Right renal cortex interstitium (tissue), 3 donors: ENCODE measurements around the gene GRPEL2. TPM values are rescaled to one million over a fixed set of nuclear protein-coding genes. Genes with fewer than 3 reads are reported as not detected.

Source experiments
- DNase-seq, 3 donors: peaks; one replicate each; pipeline ENCODE4 v3.0.0-alpha.2; 2013; ENCODE audit warnings: low read depth in 3 of 3, low spot score in 2 of 3
- polyA plus RNA-seq, 3 donors: library from polyadenylated mRNA; unstranded; fragments of 120-200 nt; gene quantifications; one replicate each; pipeline ENCODE4 v1.2.1, GENCODE V29; 2013; ENCODE audit not compliant: insufficient read length in 3 of 3

The GRPEL2 gene
- 10 to 100 TPM; 17.4 to 18.2 (median 18.1) TPM for polyA plus RNA-seq

DNA sequence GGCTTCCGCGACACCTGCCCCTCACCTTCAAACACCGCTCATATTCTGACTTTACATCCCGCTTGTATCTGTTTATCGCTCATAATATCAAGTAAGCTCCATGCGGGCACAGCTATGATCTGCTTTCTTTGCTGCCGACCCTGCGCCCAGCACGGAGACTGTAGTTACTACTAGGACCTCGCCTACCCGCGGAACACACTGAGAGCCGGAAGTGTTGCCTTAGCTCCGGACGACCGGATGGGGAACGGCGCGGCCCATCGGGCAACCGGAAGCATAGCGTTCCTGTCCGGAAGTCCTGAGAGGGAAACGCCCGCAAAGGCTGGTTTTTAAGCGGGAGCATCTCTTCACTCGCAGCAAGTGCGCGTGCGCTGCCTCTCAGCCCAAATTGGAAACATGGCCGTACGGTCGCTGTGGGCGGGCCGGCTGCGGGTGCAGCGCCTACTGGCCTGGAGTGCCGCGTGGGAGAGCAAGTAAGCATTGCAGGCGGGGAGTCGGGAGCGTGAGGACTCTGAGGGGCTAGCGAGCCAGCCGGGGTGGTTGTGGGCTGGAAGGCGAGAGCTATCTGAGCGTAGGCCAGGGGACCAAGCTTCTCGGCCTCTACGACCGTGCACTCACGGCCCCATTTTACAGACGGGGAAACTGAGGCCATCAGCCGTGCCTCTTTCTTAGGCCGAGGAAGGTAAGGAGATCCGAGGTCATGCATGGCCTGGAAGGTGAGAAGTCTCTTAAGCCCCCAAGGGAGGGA lies at the start of gene GRPEL2:
Gene GRPEL2, plus strand, starts transcription at position 353 of the 745 bp plus-strand sequence. Its CDS starts 41 bp downstream, at position 394.
- DNase-seq: peak; percentile 86 to 91 (median 90)

DNA sequence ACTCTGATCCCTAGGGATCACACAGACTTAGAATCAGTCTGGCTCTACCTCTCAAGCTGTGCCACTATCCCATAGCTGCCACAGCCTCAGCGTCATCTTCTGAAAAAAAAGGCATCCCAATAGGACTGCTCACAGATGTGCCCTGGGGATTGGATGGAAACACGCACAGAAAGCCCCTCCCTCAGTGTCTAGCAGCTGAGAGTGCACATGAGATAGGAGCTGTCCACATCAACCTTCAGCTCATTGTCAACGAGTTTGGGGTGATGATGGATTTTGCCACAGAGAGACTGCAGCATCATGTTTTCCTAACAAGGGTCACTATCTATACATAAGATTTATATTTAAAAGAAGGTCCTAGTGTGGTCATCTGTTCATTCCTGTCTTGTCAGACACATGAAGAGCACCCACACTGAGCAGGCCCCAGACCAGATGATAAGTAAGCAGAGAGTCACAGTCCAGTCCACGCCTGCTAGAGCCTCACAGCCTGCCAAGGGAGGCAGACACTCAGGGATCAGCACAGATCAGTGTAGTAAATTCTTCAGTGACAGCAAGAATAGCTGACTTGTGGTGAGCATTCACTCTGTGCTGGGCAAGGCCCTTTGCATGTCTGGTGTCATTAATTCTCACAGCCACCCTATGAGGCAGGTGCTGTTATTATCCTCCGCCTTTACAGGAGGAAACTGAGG lies 47.8 kb upstream of the GRPEL2 start:
- no peak for DNase-seq

- DNase-seq: no peak
Observed at GRCh38 chr5:149298163-149298562, 47.1 kb upstream of the GRPEL2 start.

GRCh38 chr5:149298842-149299404 lies 46.4 kb upstream of the GRPEL2 start:
- DNase-seq: no peak

GRCh38 chr5:149299451-149300054 lies 45.7 kb upstream of the GRPEL2 start:
- no peak for DNase-seq

DNA sequence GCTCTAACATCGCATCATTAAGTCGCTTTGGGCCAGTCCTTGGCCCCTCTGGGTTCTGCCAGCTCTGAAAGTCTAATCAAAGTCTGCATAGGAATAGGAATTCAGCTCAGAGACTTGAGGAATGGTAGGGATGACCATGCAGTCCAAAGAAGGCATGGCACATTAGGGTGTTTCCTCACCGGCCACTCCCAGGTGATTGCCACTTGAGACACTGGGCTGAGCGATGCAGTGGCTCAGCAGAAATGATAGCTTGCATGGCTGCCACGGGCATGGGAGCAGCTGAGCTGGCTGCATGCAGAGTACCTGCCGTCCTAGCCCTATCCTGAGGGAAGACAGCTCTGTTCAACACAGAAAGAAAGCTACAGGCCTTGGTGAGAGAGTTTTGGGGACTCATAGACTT lies 44.9 kb upstream of the GRPEL2 start:
- no peak for DNase-seq

GRCh38 chr5:149301049-149301743 lies 44.1 kb upstream of the GRPEL2 start:
- DNase-seq: no peak

DNA sequence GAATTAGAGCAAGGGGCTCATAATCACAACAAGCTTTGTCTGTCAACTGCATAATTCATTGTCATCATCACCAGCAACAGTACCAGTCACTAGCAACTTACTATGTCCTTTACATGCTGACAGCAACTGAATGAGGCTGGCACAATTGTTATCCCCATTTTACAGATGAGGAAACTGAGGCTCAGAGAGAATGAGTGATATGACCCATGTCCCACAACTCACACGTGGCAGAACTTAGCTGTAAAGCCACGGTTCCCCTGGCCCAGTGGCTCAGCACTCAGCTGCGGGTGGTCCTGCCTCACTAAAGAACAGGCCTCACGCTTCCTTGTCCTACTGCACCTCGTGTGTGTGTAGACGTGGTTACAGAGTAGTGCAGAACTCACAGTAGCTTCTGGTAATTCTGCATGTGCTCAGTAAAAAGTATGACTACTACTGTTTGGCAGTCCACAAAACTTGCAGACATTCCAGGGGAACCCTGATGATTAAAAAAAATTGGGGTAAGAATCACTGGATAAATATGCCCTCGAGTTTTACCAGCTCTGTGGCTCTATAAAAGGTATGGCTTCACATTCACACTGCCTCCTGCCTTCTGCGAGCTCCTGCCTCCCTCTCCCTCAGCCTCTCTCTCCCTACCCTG lies 43.4 kb upstream of the GRPEL2 start:
- no peak for DNase-seq

DNA sequence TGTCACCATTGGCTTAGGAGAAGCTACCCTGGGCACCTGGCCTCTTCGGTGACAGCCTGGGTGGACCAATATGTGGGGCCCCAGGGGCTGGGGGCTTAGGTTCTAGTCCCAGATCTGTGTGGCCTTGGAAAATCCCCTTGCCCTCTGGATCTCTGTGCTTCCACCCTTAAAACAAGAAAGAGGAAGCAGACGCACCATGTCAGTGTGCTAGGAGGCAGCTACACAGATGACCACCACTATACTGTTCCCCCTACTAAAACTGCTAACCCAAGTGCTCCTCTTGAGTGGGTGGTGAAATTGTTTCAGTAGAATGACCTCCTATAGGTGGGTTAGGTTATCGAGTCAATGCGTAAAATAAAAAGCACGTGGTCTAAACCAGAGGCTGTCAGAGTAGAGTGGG lies 42.7 kb upstream of the GRPEL2 start:
- DNase-seq: no peak

GRCh38 chr5:149303210-149303609 lies 42.1 kb upstream of the GRPEL2 start:
- DNase-seq: no peak

- DNase-seq: no peak
Observed at GRCh38 chr5:149304195-149305078, 40.9 kb upstream of the GRPEL2 start.

- no peak for DNase-seq
Observed at GRCh38 chr5:149309354-149309753, 35.9 kb upstream of the GRPEL2 start.

DNA sequence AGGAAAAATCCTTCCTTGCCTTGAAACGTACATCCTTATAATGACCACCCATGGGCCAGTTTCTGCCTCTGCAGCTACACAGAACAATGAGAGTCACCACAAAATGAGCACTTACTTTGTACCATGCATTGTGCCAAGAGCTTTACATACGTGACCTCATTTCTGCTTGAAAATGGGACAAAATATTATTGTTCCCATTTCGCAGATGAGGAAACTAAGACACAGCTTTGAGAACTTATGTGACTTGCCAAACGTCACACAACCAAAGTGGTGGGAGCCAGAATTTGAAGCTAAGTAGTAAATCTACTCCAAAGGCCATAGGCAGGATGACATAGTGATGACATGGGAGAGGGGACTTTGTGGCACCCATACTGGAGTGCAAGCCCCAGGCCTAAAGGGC lies 34.8 kb upstream of the GRPEL2 start:
- DNase-seq: no peak

DNA sequence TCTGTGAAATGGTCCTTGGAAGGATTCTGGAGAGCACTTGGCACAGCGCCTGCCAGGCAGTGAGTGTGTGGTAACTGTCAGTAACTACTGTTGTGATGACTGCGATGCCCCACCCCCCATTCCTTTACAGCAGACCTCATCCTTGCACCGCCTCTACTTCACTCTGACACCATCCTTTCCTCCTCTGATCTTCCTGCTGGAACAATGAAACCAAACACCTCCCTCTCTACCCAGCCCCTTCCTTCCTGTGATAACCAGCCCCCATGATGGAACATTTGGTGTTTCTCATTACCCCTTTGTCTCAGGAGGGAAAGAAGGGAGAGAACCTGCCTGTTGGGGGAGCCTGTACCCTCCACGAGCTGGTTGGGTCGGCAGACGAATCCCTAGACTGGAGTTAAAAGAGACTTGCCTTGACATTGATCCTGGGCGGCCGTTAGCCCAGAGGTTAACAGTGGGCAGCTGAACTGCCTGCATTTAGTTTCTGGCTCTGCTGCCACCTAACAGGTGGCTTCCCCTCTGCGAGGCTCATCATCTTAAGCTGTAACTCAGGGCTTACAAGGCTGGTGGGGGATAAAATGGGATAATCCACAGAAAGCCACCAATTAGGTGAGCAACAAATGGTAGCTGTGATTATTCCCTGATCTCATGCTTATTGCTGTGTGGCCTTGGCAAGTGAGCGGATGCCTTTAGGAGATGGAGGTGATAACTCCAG lies 34.2 kb upstream of the GRPEL2 start:
- DNase-seq: peak in 1 of 3 donors; percentile 57

GRCh38 chr5:149313151-149313841 lies 32.0 kb upstream of the GRPEL2 start:
- DNase-seq: no peak

DNA sequence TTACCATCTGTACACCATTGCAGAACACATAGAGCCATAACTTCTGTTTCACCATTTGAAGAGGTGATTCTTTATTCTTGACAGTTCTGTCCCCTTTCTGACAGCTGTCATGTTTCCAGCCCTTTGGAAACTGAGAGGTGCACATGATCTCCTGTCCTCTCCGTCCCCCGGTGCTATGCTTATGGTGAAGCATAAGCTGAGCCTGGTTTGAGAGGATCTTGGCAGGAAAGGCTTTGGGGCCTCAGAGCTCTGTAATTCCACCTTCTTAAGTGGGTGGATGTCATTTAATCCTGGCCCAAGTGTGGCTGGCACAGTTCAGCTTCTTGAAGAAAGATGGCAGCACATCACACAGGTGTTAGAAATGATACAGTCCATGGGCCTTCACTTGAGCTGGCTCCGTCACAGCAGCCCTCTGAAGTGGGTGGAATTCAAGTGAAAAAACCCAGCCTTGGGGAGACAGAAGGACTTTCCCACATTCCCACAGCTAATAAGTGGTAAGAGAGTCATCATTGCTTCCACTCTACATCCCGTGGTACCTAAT lies 30.7 kb upstream of the GRPEL2 start:
- no peak for DNase-seq

DNA sequence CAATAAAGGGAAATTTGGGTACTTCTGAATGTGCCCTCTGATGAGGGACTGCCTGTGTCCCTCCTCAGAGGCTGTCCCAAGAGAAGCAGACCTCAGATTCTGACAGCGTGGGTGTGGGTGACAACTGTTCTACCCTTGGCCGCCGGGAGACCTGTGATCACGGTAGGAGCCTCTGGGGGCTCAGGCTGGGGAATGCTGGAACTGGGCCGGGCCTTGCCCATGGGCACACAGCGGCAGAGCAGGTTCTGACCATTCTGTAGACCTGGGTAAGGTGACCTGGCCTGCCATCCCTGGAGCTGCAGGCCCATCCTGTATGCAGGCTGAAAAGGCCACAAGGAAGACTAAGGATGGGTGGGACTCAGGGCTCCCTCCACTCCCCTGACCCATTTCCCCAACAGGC lies 29.5 kb upstream of the GRPEL2 start:
- no peak for DNase-seq
